Endothelial cell (in vitro differentiated cells): Measurements from ENCODE around the gene LITAFD. TPM values are rescaled to one million over a fixed set of nuclear protein-coding genes. Genes with fewer than 3 reads are reported as not detected.

ENCODE experiments used
- DNase-seq: peaks from one replicate; pipeline ENCODE4 v3.0.0; 2021; ENCODE audit warnings: low spot score
- H3K27ac Mint-ChIP-seq: one replicate; pipeline ENCODE4 v1.8.0; 2021; ENCODE audit warnings: mixed read lengths, inconsistent platforms; ENCODE audit not compliant: unreplicated experiment
- H3K27me3 Mint-ChIP-seq: one replicate; pipeline ENCODE4 v1.8.0; 2021; ENCODE audit warnings: mild to moderate bottlenecking, moderate library complexity, mixed read lengths, inconsistent platforms; ENCODE audit not compliant: unreplicated experiment
- H3K36me3 Mint-ChIP-seq: one replicate; pipeline ENCODE4 v1.8.0; 2021; ENCODE audit warnings: mild to moderate bottlenecking, low read depth, mixed read lengths, inconsistent platforms; ENCODE audit not compliant: unreplicated experiment
- H3K4me1 Mint-ChIP-seq: one replicate; pipeline ENCODE4 v1.8.0; 2021; ENCODE audit warnings: mild to moderate bottlenecking, mixed read lengths, inconsistent platforms; ENCODE audit not compliant: unreplicated experiment
- H3K4me3 Mint-ChIP-seq: one replicate; pipeline ENCODE4 v1.8.0; 2021; ENCODE audit warnings: mild to moderate bottlenecking, mixed read lengths, inconsistent platforms; ENCODE audit not compliant: unreplicated experiment
- H3K9me3 Mint-ChIP-seq: one replicate; pipeline ENCODE4 v1.8.0; 2021; ENCODE audit warnings: mixed read lengths, inconsistent platforms; ENCODE audit not compliant: unreplicated experiment
- CTCF ChIP-seq: fragments of 200-600 bp; sonication (generic); IDR thresholded peaks from one replicate; pipeline ENCODE4 v1.5.0; 2021; ENCODE audit warnings: antibody characterized with exemption; ENCODE audit not compliant: unreplicated experiment
- total RNA-seq: library from RNA; stranded (reverse); fragmentation: NEBNext Ultra II Directional; extraction: Animal tissue kit (Norgen Biotek cat#: 25700); gene quantifications from one replicate; pipeline ENCODE4 v1.2.1, GENCODE V29; 2021; ENCODE audit not compliant: unreplicated experiment

The LITAFD gene
- total RNA-seq, 1 donor from 2014 or later: not detected

- Mint-ChIP-seq H3K4me1 (no peaks in the 10 kb centered on the region), H3K4me3 (no peak overlapping the region), H3K36me3 (peaks cover 27% of the 10 kb centered on the region), H3K27me3 (peaks cover 2% of the 10 kb centered on the region), H3K9me3 (no peaks in the 10 kb centered on the region), H3K27ac (no peak overlapping the region)
- no peak for DNase-seq
- TF ChIP-seq CTCF: no peak
Observed at GRCh38 chr16:8925455-8925854, 43.3 kb downstream of the LITAFD start.

- H3K27me3 Mint-ChIP-seq: peaks cover 2% of the 10 kb centered on the region
- TF ChIP-seq CTCF: no peak
- H3K36me3 Mint-ChIP-seq: peaks cover 18% of the 10 kb centered on the region
- no peak overlapping the region for H3K4me3 Mint-ChIP-seq
- no peak for DNase-seq
- no peaks in the 10 kb centered on the region for H3K9me3 Mint-ChIP-seq
- peaks cover 2% of the 10 kb centered on the region for H3K4me1 Mint-ChIP-seq
- H3K27ac Mint-ChIP-seq: no peak overlapping the region
Observed at GRCh38 chr16:8926827-8927226, 44.7 kb downstream of the LITAFD start.

- no peak for TF ChIP-seq CTCF
- no peaks in the 10 kb centered on the region for H3K9me3 Mint-ChIP-seq
- no peak overlapping the region for H3K4me3 Mint-ChIP-seq
- H3K4me1 Mint-ChIP-seq: peaks cover 4% of the 10 kb centered on the region
- DNase-seq: no peak
- peaks cover 18% of the 10 kb centered on the region for H3K36me3 Mint-ChIP-seq
- no peak overlapping the region for H3K27ac Mint-ChIP-seq
- H3K27me3 Mint-ChIP-seq: peaks cover 2% of the 10 kb centered on the region
Observed at GRCh38 chr16:8928467-8928957, 46.4 kb downstream of the LITAFD start.

DNA sequence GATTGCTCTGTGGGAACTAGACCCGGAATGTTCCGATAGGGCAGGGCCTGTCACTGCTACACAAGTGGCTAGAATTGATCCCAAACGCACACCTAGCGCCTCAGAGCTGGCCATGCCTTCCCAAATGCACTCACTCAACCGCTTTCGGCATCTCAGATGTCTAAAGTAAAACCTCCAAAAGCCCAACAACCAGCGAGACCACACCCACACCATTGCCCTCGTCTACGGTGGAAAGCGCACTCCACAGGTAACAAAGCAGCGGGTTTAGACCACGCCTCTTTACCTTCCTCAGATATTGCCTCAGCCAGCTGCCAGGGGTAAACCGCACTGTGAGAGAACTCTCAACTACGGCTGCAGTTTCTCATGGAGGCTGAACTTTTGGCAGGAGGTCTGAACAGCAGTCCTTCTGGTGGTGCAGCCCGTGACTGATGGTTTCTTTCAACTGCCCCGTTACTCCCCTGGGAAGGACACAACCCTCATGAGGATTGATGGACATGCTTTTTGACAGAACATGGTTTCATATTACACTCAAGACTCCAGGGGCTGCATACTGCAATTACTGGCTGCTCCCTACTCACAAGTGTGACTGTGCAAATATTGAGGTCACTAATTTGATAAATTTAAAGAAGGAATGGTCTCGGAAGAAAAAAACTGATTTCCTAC is 47.1 kb downstream of the LITAFD start:
- H3K27me3 Mint-ChIP-seq: peaks cover 2% of the 10 kb centered on the region
- H3K27ac Mint-ChIP-seq: no peak overlapping the region

More for the DNA sequence above, 47.1 kb downstream of the LITAFD start:
- Mint-ChIP-seq H3K36me3 (peaks cover 18% of the 10 kb centered on the region), H3K4me1 (peaks cover 4% of the 10 kb centered on the region), H3K4me3 (peak overlapping the region; percentile 77), H3K9me3 (no peaks in the 10 kb centered on the region)
- TF ChIP-seq CTCF: no peak
- DNase-seq: no peak
